ENCODE data around the gene CD274.

- TF ChIP-seq TBL1XR1 (IDR thresholded peaks at IDR 0.05; ENCODE audit: low read depth, low read length): no peak
- TF ChIP-seq CTCF (IDR thresholded peaks at IDR 0.05 in 2 of 3, conservative IDR thresholded peaks at IDR 0.05 in 1 of 3; ENCODE audit: control insufficient read depth in 2 of 3, extremely low read depth in 1 of 3, insufficient read depth in 1 of 3, low read depth in 3 of 3, low read length in 3 of 3): no peak
- no peak for TF ChIP-seq CHD2 (IDR thresholded peaks at IDR 0.05; ENCODE audit: borderline replicate concordance, low read depth, low read length)
- TF ChIP-seq MAX (IDR thresholded peaks at IDR 0.05; ENCODE audit: low read depth, low read length): no peak
- TF ChIP-seq DPF2 (IDR thresholded peaks at IDR 0.05): no peak
- TF ChIP-seq POLR2AphosphoS5 (IDR thresholded peaks at IDR 0.05; ENCODE audit: low read length): no peak
These were observed 50.3 kb downstream of the CD274 start for GRCh38 chr9:5500441-5501235.

All from GM12878 (cell line).